A673 (cell line): Measurements from ENCODE around the gene CLEC4M. TPM values are rescaled to one million over a fixed set of nuclear protein-coding genes. Genes with fewer than 3 reads are reported as not detected.

Experiments used
- BruUV-seq: library from RNA; stranded (reverse); fragments of 400-500 nt; replicated peaks from 2 replicates; lab custom pipeline; 2021; lab: Mats Ljungman, UMichigan
- CTCF ChIA-PET: fragments of 300-600 bp; sonication (Branson Sonifier 250); formaldehyde crosslinking; loops from one replicate; lab custom pipeline; 2022; ENCODE audit warnings: antibody characterized with exemption; lab: Charles Lee
- POLR2A ChIA-PET: fragments of 300-600 bp; sonication (Branson Sonifier 250); formaldehyde crosslinking; loops from one replicate; lab custom pipeline; 2022; ENCODE audit warnings: antibody characterized with exemption; ENCODE audit not compliant: low non-redundant PET; lab: Charles Lee
- DNase-seq: peaks from one replicate; pipeline ENCODE4 v3.0.0-alpha.2; 2015; ENCODE audit warnings: low spot score
- H3K27ac ChIP-seq: fragments of 200-600 bp; sonication (generic); 2 replicates; pipeline ENCODE4 v1.5.1; 2016; ENCODE audit warnings: mixed run types, low read depth, mild to moderate bottlenecking, mixed read lengths, antibody characterized with exemption, low read length; ENCODE audit not compliant: poor library complexity, severe bottlenecking
- H3K27me3 ChIP-seq: fragments of 200-600 bp; sonication (generic); replicated peaks from 2 replicates; pipeline ENCODE4 v1.6.1; 2017; ENCODE audit warnings: mixed run types, low read depth, mild to moderate bottlenecking, mixed read lengths, antibody characterized with exemption, low read length; ENCODE audit not compliant: insufficient read depth, poor library complexity
- H3K36me3 ChIP-seq: fragments of 200-600 bp; sonication (generic); 2 replicates; pipeline ENCODE4 v1.6.1; 2016; ENCODE audit warnings: mixed run types, mild to moderate bottlenecking, mixed read lengths, antibody characterized with exemption, low read length; ENCODE audit not compliant: insufficient read depth, poor library complexity, severe bottlenecking
- H3K4me1 ChIP-seq: fragments of 200-600 bp; sonication (generic); 2 replicates; pipeline ENCODE4 v1.6.1; 2017; ENCODE audit warnings: mixed run types, mild to moderate bottlenecking, mixed read lengths, antibody characterized with exemption, low read length; ENCODE audit not compliant: insufficient read depth, poor library complexity, severe bottlenecking
- H3K4me3 ChIP-seq: fragments of 200-600 bp; sonication (generic); 2 replicates; pipeline ENCODE4 v1.5.1; 2016; ENCODE audit warnings: low read depth, mixed run types, mild to moderate bottlenecking, mixed read lengths, low read length; ENCODE audit not compliant: poor library complexity, severe bottlenecking
- H3K9me3 ChIP-seq: fragments of 200-600 bp; sonication (generic); 2 replicates; pipeline ENCODE4 v1.6.1; 2016; ENCODE audit warnings: mixed run types, low read depth, mild to moderate bottlenecking, mixed read lengths, antibody characterized with exemption, low read length; ENCODE audit not compliant: poor library complexity, severe bottlenecking
- EZH2 ChIP-seq: fragments of 200-600 bp; sonication (generic); IDR thresholded peaks from 2 replicates; pipeline ENCODE4 v1.6.1; 2017; ENCODE audit warnings: borderline replicate concordance, low read depth, mild to moderate bottlenecking, mixed read lengths, antibody characterized with exemption, low read length; ENCODE audit not compliant: poor library complexity, severe bottlenecking
- intact Hi-C: fragments of 100-400 bp; cut with micrococcal nuclease; formaldehyde crosslinking; loops from one replicate; pipeline ENCODE4 v1.10.0; 2022; ENCODE audit not compliant: unreplicated experiment
- total RNA-seq: library from RNA; stranded (reverse); gene quantifications from 2 replicates; pipeline ENCODE4 v1.2.3, GENCODE V29; 2021
- TF ChIP-seq, protein P1 (sequence below): fragments of 300-800, 200-600 bp; sonication (generic); conservative IDR thresholded peaks from 2 replicates; pipeline ENCODE4 v1.5.1; 2017; ENCODE audit warnings: low read depth, mild to moderate bottlenecking, antibody characterized with exemption, low read length, moderate library complexity, mixed read lengths

Gene CLEC4M
- total RNA-seq, 1 experiment from 2014 or later: not detected

- Histone ChIP-seq H3K4me3 (no peak overlapping the region), H3K4me1 (no peaks in the 10 kb centered on the region), H3K9me3 (no peaks in the 10 kb centered on the region), H3K27me3 (peaks cover 34% of the 10 kb centered on the region), H3K36me3 (no peaks in the 10 kb centered on the region), H3K27ac (no peak overlapping the region)
- ChIA-PET POLR2A (no interaction called here), CTCF (no interaction called here)
- no peak for DNase-seq
- no peak for TF ChIP-seq EZH2
- TF ChIP-seq, protein P1, sequence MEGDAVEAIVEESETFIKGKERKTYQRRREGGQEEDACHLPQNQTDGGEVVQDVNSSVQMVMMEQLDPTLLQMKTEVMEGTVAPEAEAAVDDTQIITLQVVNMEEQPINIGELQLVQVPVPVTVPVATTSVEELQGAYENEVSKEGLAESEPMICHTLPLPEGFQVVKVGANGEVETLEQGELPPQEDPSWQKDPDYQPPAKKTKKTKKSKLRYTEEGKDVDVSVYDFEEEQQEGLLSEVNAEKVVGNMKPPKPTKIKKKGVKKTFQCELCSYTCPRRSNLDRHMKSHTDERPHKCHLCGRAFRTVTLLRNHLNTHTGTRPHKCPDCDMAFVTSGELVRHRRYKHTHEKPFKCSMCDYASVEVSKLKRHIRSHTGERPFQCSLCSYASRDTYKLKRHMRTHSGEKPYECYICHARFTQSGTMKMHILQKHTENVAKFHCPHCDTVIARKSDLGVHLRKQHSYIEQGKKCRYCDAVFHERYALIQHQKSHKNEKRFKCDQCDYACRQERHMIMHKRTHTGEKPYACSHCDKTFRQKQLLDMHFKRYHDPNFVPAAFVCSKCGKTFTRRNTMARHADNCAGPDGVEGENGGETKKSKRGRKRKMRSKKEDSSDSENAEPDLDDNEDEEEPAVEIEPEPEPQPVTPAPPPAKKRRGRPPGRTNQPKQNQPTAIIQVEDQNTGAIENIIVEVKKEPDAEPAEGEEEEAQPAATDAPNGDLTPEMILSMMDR: no peak
- BruUV-seq: no TSS peak
- intact Hi-C loops: no loop called here
These were observed 25.9 kb downstream of the CLEC4M start for GRCh38 chr19:7788933-7789323.

DNA sequence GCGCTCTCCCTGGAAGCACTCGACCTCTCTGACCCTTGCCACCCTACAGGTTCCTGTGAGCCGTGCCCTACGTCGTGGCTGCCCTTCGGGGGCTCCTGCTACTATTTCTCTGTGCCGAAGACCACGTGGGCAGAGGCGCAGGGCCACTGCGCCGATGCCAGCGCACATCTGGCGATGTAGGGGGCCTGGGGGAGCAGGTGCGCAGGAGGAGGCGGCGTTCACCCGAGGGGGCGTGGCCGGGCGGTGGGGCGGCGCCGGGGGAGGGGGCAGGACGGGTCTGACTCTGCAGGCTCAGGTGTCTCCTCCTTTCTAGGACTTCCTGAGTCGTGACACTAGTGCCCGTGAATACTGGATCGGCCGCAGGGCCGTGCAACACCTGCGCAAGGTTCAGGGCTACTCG, 26.4 kb downstream of the CLEC4M start:
- no peaks in the 10 kb centered on the region for H3K9me3 ChIP-seq
- H3K27me3 ChIP-seq: peaks cover 31% of the 10 kb centered on the region
- DNase-seq: no peak
- H3K4me1 ChIP-seq: no peaks in the 10 kb centered on the region
- TF ChIP-seq EZH2: no peak
- TF ChIP-seq, protein P1: no peak
- H3K27ac ChIP-seq: no peak overlapping the region
- ChIA-PET CTCF (no interaction called here), POLR2A (no interaction called here)
- intact Hi-C loops: no loop called here
- BruUV-seq: no TSS peak
- no peaks in the 10 kb centered on the region for H3K36me3 ChIP-seq
- no peak overlapping the region for H3K4me3 ChIP-seq

- BruUV-seq: no TSS peak
- no peak overlapping the region for H3K27ac ChIP-seq
- H3K4me1 ChIP-seq: no peaks in the 10 kb centered on the region
- no peak for DNase-seq
- TF ChIP-seq, protein P1: no peak
- no peak for TF ChIP-seq EZH2
- intact Hi-C loops: no loop called here
- POLR2A ChIA-PET: no interaction called here
- no peak overlapping the region for H3K4me3 ChIP-seq
- H3K27me3 ChIP-seq: peaks cover 30% of the 10 kb centered on the region
- no peaks in the 10 kb centered on the region for H3K9me3 ChIP-seq
- H3K36me3 ChIP-seq: no peaks in the 10 kb centered on the region
- CTCF ChIA-PET: no interaction called here
These were observed 27.4 kb downstream of the CLEC4M start for GRCh38 chr19:7790416-7790815.
